ENCODE measurements around the gene BTBD16.

- no peak for TF ChIP-seq CTCF (IDR thresholded peaks at IDR 0.05)
- no peak for TF ChIP-seq POLR2A (IDR thresholded peaks at IDR 0.05)
- no peak for TF ChIP-seq EP300 (IDR thresholded peaks at IDR 0.05)
Measured at GRCh38 chr10:122282909-122283308, 11.8 kb downstream of the BTBD16 start.

All from ovary (tissue), 3 donors.